ENCODE data around the gene XYLT1.

The XYLT1 gene

GRCh38 chr16:17365211-17365541 lies 105.6 kb downstream of the XYLT1 start:
- DNase-seq: no peak
- Histone ChIP-seq H3K36me3 (replicated peaks) (no peaks in the 10 kb centered on the region), H3K27me3 (replicated peaks) (no peaks in the 10 kb centered on the region), H3K4me3 (ENCODE audit: low read depth, low read length) (no peak overlapping the region), H3K27ac (no peak overlapping the region)
- in situ Hi-C loops (cut with HindIII; ENCODE audit: low pct_ligation_motif_present, low sequenced_read_pairs): no loop called here
- no peak for TF ChIP-seq CTCF (IDR thresholded peaks at IDR 0.05; ENCODE audit: low read depth, low read length, missing control alignments)

- in situ Hi-C loops (cut with HindIII; ENCODE audit: low pct_ligation_motif_present, low sequenced_read_pairs): no loop called here
- no peak for DNase-seq
- no peaks in the 10 kb centered on the region for H3K27me3 ChIP-seq (replicated peaks)
- TF ChIP-seq CTCF (IDR thresholded peaks at IDR 0.05; ENCODE audit: low read depth, low read length, missing control alignments): no peak
- no peaks in the 10 kb centered on the region for H3K36me3 ChIP-seq (replicated peaks)
- no peak overlapping the region for H3K4me3 ChIP-seq (ENCODE audit: low read depth, low read length)
- H3K27ac ChIP-seq: no peak overlapping the region
Measured at GRCh38 chr16:17364319-17365210, 106.2 kb downstream of the XYLT1 start.

GRCh38 chr16:17362946-17363345 lies 107.8 kb downstream of the XYLT1 start:
- H3K36me3 ChIP-seq (replicated peaks): no peaks in the 10 kb centered on the region
- H3K27ac ChIP-seq: no peak overlapping the region
- TF ChIP-seq CTCF (IDR thresholded peaks at IDR 0.05; ENCODE audit: low read depth, low read length, missing control alignments): no peak
- DNase-seq: no peak
- in situ Hi-C loops (cut with HindIII; ENCODE audit: low pct_ligation_motif_present, low sequenced_read_pairs): no loop called here
- H3K27me3 ChIP-seq (replicated peaks): no peaks in the 10 kb centered on the region
- no peak overlapping the region for H3K4me3 ChIP-seq (ENCODE audit: low read depth, low read length)

GRCh38 chr16:17362183-17362582 lies 108.6 kb downstream of the XYLT1 start:
- Histone ChIP-seq H3K36me3 (replicated peaks) (no peaks in the 10 kb centered on the region), H3K27me3 (replicated peaks) (no peaks in the 10 kb centered on the region), H3K27ac (no peak overlapping the region), H3K4me3 (ENCODE audit: low read depth, low read length) (no peak overlapping the region)
- DNase-seq: no peak
- TF ChIP-seq CTCF (IDR thresholded peaks at IDR 0.05; ENCODE audit: low read depth, low read length, missing control alignments): no peak
- in situ Hi-C loops (cut with HindIII; ENCODE audit: low pct_ligation_motif_present, low sequenced_read_pairs): no loop called here

- no peak for DNase-seq
- H3K27me3 ChIP-seq (replicated peaks): no peaks in the 10 kb centered on the region
- H3K36me3 ChIP-seq (replicated peaks): no peaks in the 10 kb centered on the region
- in situ Hi-C loops (cut with HindIII; ENCODE audit: low pct_ligation_motif_present, low sequenced_read_pairs): no loop called here
- no peak overlapping the region for H3K4me3 ChIP-seq (ENCODE audit: low read depth, low read length)
- H3K27ac ChIP-seq: no peak overlapping the region
- TF ChIP-seq CTCF (IDR thresholded peaks at IDR 0.05; ENCODE audit: low read depth, low read length, missing control alignments): no peak
Measured at GRCh38 chr16:17360693-17361122, 110.1 kb downstream of the XYLT1 start.

Measured in brain microvascular endothelial cell (primary cell).